NCI-H2081 treated with DMSO at 0.1 percent for 48 hours (cell line): ENCODE results near the gene PATJ.
"Not testable (repeated sequence)": the region's sequence is repeated elsewhere in the genome, so short reads cannot be mapped to it uniquely, and the experiment has no call there.

ENCODE experiments used
- DNase-seq: peaks from one replicate; lab custom pipeline; 2025; lab: John Stamatoyannopoulos, UW

The PATJ gene, protein sequence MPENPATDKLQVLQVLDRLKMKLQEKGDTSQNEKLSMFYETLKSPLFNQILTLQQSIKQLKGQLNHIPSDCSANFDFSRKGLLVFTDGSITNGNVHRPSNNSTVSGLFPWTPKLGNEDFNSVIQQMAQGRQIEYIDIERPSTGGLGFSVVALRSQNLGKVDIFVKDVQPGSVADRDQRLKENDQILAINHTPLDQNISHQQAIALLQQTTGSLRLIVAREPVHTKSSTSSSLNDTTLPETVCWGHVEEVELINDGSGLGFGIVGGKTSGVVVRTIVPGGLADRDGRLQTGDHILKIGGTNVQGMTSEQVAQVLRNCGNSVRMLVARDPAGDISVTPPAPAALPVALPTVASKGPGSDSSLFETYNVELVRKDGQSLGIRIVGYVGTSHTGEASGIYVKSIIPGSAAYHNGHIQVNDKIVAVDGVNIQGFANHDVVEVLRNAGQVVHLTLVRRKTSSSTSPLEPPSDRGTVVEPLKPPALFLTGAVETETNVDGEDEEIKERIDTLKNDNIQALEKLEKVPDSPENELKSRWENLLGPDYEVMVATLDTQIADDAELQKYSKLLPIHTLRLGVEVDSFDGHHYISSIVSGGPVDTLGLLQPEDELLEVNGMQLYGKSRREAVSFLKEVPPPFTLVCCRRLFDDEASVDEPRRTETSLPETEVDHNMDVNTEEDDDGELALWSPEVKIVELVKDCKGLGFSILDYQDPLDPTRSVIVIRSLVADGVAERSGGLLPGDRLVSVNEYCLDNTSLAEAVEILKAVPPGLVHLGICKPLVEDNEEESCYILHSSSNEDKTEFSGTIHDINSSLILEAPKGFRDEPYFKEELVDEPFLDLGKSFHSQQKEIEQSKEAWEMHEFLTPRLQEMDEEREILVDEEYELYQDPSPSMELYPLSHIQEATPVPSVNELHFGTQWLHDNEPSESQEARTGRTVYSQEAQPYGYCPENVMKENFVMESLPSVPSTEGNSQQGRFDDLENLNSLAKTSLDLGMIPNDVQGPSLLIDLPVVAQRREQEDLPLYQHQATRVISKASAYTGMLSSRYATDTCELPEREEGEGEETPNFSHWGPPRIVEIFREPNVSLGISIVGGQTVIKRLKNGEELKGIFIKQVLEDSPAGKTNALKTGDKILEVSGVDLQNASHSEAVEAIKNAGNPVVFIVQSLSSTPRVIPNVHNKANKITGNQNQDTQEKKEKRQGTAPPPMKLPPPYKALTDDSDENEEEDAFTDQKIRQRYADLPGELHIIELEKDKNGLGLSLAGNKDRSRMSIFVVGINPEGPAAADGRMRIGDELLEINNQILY (N-terminal part only)

GRCh38 chr1:61741711-61742619 is at the start of gene PATJ:
PATJ (plus strand) TSS chr1:61742480; CDS start chr1:61762893, 20,413 bp downstream.
- DNase-seq: no peak

DNA sequence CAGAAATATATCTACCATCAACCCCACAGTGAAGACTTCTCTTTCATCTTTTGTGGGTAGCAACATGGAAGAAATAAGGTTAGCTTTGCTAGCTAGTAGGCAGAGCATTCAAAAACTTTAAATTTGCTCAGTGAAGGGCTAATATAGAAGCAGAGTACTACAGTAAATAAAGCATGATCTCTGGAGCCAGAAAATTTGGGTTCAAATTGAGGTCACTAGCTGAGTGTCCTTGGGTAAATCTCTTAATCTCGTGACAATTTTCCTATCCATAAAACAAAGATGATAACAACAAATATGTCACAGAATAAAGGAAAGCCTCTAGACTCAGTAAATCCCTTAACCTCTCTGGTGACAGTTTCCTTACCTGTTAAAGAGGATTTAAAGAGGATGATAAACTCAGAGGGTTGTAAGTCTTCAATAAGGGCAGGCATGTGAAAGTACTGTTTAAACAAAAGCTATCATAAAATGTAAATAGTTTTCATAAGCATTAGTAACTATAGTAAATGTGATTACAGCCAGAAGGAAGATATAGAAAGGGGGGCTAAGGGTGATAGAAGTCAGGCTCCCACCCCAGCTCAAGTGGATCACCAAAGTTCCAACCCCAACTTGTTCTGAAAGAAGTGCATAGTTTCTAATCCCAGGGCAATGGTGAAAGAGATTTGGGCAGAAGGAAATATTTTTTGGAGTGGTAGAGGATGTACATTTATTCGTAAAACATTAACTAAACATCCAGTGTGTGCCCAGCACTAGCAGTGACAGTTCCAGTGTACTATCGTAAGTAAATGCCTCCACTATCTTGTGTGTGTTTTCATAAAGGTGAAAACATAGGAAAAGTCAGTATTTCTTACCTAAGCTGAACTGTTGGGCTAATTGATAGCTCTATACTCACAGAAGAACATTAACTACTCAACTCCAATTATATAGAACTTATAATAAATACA is 42.1 kb upstream of the PATJ start:
- DNase-seq: no peak

- DNase-seq: no peak
Observed at GRCh38 chr1:61708953-61709907, 33.0 kb upstream of the PATJ start.

DNA sequence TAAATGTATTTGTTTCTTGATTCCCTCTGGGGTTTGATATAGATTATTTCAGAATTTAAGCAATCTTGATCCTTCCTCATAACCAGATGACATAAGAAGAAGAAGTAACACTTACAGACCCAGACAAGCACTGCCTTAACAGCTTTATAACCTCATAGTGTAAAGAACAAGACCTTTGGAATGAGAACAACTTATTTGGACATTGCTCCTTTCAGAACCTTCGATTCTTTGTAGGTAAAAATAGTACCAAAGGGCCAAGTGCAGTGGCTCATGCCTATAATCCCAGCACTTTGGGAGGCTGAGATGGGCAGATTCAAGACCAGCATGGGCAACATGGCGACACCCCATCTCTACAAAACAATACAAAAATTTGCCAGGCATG is 32.4 kb upstream of the PATJ start:
- no peak for DNase-seq

- DNase-seq: not testable (repeated sequence)
Observed at GRCh38 chr1:61711257-61711656, 31.0 kb upstream of the PATJ start.

DNA sequence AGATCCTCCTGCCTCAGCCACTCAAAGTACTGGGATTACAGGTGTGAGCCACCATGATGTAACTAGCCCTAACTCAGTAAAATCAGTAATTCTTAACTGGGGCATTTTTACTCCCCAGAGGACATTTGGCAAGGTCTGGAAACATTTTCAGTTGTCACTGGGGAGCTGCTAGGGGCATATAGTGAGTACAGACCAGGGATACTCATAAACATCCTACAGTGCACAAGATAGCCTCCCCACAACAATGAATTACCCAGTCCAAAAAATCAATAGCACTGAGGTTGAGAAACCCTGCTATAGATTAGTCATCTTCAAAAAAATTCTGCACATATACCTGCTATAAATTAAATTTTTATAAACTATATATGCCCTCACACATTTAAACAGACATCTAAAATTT is 30.3 kb upstream of the PATJ start:
- no peak for DNase-seq

DNA sequence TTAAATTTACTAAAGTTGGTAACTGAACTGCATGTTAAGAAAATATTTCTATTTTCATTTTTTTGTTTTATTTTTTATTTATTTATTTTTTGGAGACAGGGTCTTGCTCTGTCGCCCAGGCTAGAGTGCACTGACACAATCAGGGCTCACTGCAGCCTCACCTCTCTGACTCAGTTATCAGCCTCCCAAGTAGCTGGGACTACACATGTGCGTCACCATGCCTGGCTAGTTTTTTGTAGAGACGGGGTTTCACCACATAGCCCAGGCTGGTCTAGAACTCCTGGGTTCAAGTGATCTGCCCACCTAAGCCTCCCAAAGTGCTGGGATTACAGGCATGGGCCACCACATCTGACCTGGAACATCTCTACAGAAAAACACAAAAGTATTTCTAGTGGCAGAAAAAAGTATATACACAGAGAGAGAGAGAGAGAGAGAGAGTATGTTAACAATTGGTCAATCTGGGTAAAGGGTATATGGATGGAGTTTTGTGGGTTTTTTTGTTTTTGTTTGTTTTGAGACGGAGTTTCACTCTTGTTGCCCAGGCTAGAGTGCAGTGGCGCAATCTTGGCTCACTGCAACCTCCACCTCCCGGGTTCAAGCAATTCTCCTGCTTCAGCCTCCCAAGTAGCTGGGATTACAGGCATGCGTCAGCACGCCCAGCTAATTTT is 23.1 kb upstream of the PATJ start:
- DNase-seq: not testable (repeated sequence)

DNA sequence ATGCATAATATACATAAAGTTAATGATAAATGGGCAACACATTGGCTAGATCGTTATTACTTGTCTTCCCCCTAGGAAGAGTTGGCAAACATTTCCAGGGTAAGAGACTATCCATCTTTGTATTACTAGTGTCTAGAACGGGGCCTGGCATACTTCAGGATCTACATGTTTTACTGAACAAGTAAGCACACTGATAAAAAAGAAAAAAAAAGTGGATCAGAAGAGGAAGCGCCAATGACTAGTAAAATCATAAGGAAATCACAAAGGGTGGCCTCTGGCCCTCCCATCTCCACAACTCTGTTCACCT is 17.8 kb upstream of the PATJ start:
- DNase-seq: no peak

GRCh38 chr1:61724813-61725694 is 17.2 kb upstream of the PATJ start, which contains the start of gene TM2D1:
TM2D1 (minus strand) TSS chr1:61725141; CDS start chr1:61725120, 21 bp downstream.
- peak; percentile 78 for DNase-seq

GRCh38 chr1:61727544-61727943 is 14.7 kb upstream of the PATJ start:
- no peak for DNase-seq

DNA sequence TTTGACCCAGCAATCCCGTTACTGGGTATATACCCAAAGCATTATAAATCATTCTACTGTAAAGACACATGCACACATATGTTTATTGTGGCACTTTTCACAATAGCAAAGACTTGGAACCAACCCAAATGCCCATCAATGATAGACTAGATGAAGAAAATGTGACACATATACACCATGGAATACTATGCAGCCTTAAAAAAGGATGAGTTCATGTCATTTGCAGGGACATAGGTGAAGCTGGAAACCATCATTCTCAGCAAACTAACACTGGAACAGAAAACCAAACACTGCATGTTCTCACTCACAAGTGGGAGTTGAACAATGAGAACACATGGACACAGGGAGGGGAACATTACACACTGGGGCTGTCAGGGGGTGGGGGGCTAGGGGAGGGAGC is 11.6 kb upstream of the PATJ start:
- not testable (repeated sequence) for DNase-seq

- no peak for DNase-seq
Observed at GRCh38 chr1:61732726-61733125, 9.6 kb upstream of the PATJ start.

DNA sequence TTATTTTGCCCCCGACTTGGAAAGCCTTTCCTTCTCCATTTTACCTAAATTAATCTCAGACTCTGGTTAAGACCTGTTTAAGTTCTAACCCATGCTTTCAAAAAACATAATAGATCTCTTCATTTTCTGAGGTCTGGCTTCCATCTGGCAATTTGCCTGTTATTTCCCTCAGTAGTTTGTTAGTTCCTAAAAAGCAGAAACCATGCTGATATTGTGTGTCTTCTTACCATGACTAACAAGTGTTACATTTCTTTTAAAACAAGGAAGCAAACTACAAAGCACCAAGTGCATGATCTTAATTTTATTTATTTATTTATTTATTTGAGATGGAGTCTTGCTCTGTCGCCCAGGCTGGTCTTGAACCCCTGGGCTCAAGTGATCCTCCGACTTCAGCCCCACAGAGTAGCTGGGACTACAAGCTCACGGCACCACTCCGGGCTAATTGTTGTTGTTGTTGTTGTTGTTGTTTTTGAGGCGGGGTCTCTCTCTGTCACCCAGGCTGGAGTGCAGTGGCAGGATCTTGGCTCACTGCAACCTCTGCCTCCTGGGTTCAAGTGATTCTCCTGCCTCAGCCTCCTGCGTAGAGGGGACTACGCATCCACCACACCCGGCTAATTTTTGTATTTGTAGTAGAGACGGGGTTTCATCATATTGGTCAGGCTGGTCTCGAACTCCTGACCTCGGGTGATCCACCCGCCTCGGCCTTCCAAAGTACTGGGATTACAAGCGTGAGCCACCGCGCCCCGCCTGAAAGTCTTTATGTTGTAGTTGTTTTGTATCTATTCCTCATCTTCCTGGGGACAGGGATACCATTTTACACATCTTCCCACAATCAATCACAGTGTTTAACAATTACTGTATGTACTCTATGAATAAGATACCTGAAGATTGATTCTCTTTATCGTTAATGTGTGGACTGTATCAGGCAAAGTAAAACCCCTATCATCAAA is 1.3 kb upstream of the PATJ start:
- DNase-seq: no peak

DNA sequence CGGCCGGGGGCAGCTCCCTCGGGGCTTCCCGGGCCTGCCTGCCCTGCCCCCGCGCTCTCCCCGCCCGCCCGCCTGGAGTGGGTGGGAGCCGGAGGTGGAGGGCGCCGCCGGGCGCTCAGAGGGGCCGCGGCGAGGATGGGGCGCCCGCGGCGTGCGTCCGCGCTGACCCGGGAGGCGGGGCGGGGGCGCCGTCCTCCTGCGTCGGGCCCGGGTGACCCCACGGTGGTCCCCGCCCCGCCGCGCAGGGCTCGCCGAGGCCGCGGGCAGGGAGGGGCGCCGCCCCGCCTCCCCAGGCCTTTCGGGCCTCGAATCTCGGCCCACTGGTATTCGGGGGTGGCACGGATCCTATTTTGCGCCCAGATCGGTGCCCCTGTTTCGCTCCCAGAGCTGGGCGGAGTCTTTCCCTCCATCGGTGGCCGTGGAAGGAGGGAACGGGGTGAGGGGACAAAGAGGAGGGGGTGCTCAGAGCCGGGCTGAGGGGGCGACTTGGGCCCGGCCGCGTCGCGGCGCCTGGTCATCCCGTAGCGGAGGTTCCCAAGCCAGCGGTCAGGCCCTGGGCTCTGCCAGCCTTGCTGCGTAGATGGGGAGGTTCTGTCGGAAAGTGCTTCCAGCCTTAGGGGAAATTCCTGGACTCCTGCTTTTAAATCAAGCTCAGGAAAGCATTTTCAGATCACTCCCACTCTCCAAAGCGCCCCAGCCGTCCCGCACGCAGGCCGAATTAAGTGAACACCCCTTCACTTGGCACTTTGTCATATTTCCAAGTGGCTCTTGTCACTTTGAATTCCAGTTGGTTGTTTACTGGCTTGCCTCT is 545 bp downstream of the PATJ start:
- DNase-seq: no peak

DNA sequence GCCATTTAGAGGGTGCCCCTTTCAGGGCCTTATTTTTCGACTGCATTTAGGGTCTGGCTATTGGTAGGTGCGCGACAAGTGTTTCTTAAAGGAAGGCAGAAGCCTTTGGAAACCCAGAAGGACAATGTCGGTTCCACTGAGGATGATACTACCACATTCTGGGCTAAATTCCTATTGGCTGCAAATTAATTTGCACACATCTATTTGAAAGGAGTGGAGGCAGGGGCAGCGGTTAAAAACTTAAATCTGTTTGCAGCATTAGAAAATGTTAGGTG is 1.1 kb downstream of the PATJ start:
- no peak for DNase-seq
